ENCODE data around the gene NTM.

GRCh38 chr11:132054822-132055221 lies 684.4 kb downstream of the NTM start:
- no peak for TF ChIP-seq CTCF (IDR thresholded peaks at IDR 0.05)
- no peak for TF ChIP-seq ZFX (IDR thresholded peaks at IDR 0.05; ENCODE audit: borderline replicate concordance)
